Keratinocyte (primary cell): ENCODE data around the gene STK32B. TPM values are rescaled to one million over a fixed set of nuclear protein-coding genes. Genes with fewer than 3 reads are reported as not detected.

Experiments used
- DNase-seq: peaks from one replicate; pipeline ENCODE4 v3.0.0-alpha.2; 2011; ENCODE audit warnings: low read depth, missing footprints, low spot score
- FAIRE-seq: peaks from 2 replicates; lab custom pipeline; 2011; peaks lifted over from hg19 to GRCh38; lab: Jason Lieb, UNC
- H2AFZ ChIP-seq: 2 replicates; pipeline ENCODE4 v1.6.0; 2012; ENCODE audit warnings: low read length, control low read depth, inconsistent platforms; ENCODE audit not compliant: control insufficient read depth
- H3K27ac ChIP-seq: 2 replicates; pipeline ENCODE4 v1.5.1; 2011; ENCODE audit warnings: low read length; ENCODE audit not compliant: control insufficient read depth, insufficient read depth
- H3K27me3 ChIP-seq: 3 replicates; pipeline ENCODE4 v1.6.0; 2011; ENCODE audit warnings: low read length; ENCODE audit not compliant: control insufficient read depth, insufficient read depth; ENCODE audit errors: extremely low read depth
- H3K36me3 ChIP-seq, 2 experiments: 2 replicates in 1 of 2; 3 replicates in 1 of 2; pipeline ENCODE4 v1.5.1; 2011; ENCODE audit warnings: low read length in 2 of 2, mild to moderate bottlenecking in 1 of 2; ENCODE audit not compliant: control insufficient read depth in 2 of 2, insufficient read depth in 2 of 2; ENCODE audit errors: extremely low read depth in 1 of 2
- H3K4me1 ChIP-seq: 3 replicates; pipeline ENCODE4 v1.5.1; 2011; ENCODE audit warnings: low read length; ENCODE audit not compliant: control insufficient read depth, insufficient read depth; ENCODE audit errors: extremely low read depth
- H3K4me2 ChIP-seq: 3 replicates; pipeline ENCODE4 v1.6.0; 2011; ENCODE audit warnings: low read depth, low read length; ENCODE audit not compliant: control insufficient read depth, insufficient read depth; ENCODE audit errors: extremely low read depth
- H3K4me3 ChIP-seq, 3 experiments: fragments of 200-600 bp in 1 of 3; sonication (generic) in 1 of 3; 2 replicates in 2 of 3; 3 replicates in 1 of 3; pipeline ENCODE4 v1.5.1; 2011 to 2016; ENCODE audit warnings: low read length in 3 of 3, mild to moderate bottlenecking in 3 of 3, control low read depth in 2 of 3, inconsistent platforms in 1 of 3, low read depth in 1 of 3, mixed read lengths in 1 of 3, mixed run types in 1 of 3, moderate library complexity in 1 of 3; ENCODE audit not compliant: control insufficient read depth in 2 of 3, insufficient read depth in 2 of 3; ENCODE audit errors: extremely low read depth in 1 of 3
- H3K79me2 ChIP-seq: 2 replicates; pipeline ENCODE4 v1.6.0; 2012; ENCODE audit warnings: low read length; ENCODE audit not compliant: control insufficient read depth, insufficient read depth
- H3K9ac ChIP-seq: 3 replicates; pipeline ENCODE4 v1.6.0; 2011; ENCODE audit warnings: low read length; ENCODE audit not compliant: control insufficient read depth, insufficient read depth; ENCODE audit errors: extremely low read depth
- H3K9me1 ChIP-seq: 3 replicates; pipeline ENCODE4 v1.6.0; 2011; ENCODE audit warnings: low read length; ENCODE audit not compliant: control insufficient read depth, insufficient read depth; ENCODE audit errors: extremely low read depth
- H3K9me3 ChIP-seq: 2 replicates; pipeline ENCODE4 v1.5.1; 2012; ENCODE audit warnings: low read depth, low read length; ENCODE audit not compliant: control insufficient read depth
- H4K20me1 ChIP-seq: 3 replicates; pipeline ENCODE4 v1.6.0; 2011; ENCODE audit warnings: low read length; ENCODE audit not compliant: control insufficient read depth, insufficient read depth; ENCODE audit errors: extremely low read depth
- CTCF ChIP-seq, 3 experiments: IDR thresholded peaks in 1 of 3; conservative IDR thresholded peaks in 1 of 3; optimal IDR thresholded peaks in 1 of 3; 2 replicates in 2 of 3; 3 replicates in 1 of 3; pipeline versions ENCODE3 to v1.5.1; 2011; ENCODE audit warnings: low read length in 3 of 3, mild to moderate bottlenecking in 3 of 3, moderate library complexity in 2 of 3, control low read depth in 1 of 3, inconsistent platforms in 1 of 3; ENCODE audit not compliant: insufficient read depth in 2 of 3; ENCODE audit errors: extremely low read depth in 1 of 3
- EZH2 ChIP-seq: IDR thresholded peaks from one replicate; pipeline ENCODE4 v1.6.1; 2012; ENCODE audit warnings: inconsistent platforms, mild to moderate bottlenecking, low read length, moderate library complexity
- dilution Hi-C: fragments of 300-500 bp; cut with MboI; formaldehyde crosslinking; loops from one replicate; pipeline ENCODE4 v1.7.0; 2020; ENCODE audit warnings: low sequenced_read_pairs; ENCODE audit not compliant: extremely low pct_ligation_motif_present
- polyA plus RNA-seq, 5 experiments: library from polyadenylated mRNA; depleted of rRNA in 3 of 5; stranded (reverse) in 3 of 5; stranded (forward) in 1 of 5; unstranded in 1 of 5; fragments of >200 nt; gene quantifications; 1 replicate in 1 of 5; 2 replicates in 3 of 5; 3 replicates in 1 of 5; pipeline versions ENCODE4 v1.2.1 to v1.2.3, GENCODE V29; 2011 to 2012; ENCODE audit warnings: missing spikeins in 2 of 5, low read depth in 1 of 5, low replicate concordance in 1 of 5

STK32B gene
- polyA plus RNA-seq, 1 donor (not counting 4 experiments of a cell fraction or from before 2014, with no cell fraction given) = 3.4 TPM

GRCh38 chr4:5212255-5213013 is 161.2 kb downstream of the STK32B start:
- dilution Hi-C loops = no loop called here
- H3K36me3 ChIP-seq = no peaks in the 10 kb centered on the region
- FAIRE-seq (no peak), DNase-seq (no peak)
- H3K27ac ChIP-seq = no peak overlapping the region
- H3K9me1 ChIP-seq = no peaks in the 10 kb centered on the region
- TF ChIP-seq EZH2 (no peak), CTCF (optimal IDR thresholded peaks at IDR 0.05 in 1 of 3, IDR thresholded peaks at IDR 0.05 in 1 of 3, conservative IDR thresholded peaks at IDR 0.05 in 1 of 3; ENCODE audit: extremely low read depth in 1 of 3, insufficient read depth in 2 of 3, low read length in 3 of 3) (no peak)
- no peak overlapping the region for H3K4me3 ChIP-seq
- H3K4me2 ChIP-seq = no peak overlapping the region
- H4K20me1 ChIP-seq = no peaks in the 10 kb centered on the region
- H3K79me2 ChIP-seq = no peaks in the 10 kb centered on the region
- no peaks in the 10 kb centered on the region for H3K4me1 ChIP-seq
- H3K9me3 ChIP-seq = no peaks in the 10 kb centered on the region
- H2AFZ ChIP-seq = no peak overlapping the region
- H3K9ac ChIP-seq = no peak overlapping the region
- no peaks in the 10 kb centered on the region for H3K27me3 ChIP-seq

- FAIRE-seq = no peak
- no peaks in the 10 kb centered on the region for H3K36me3 ChIP-seq
- H3K9me1 ChIP-seq = no peaks in the 10 kb centered on the region
These were observed 161.9 kb downstream of the STK32B start for GRCh38 chr4:5213087-5213595.

More at GRCh38 chr4:5213087-5213595, 161.9 kb downstream of the STK32B start:
- H2AFZ ChIP-seq = no peak overlapping the region
- H3K4me3 ChIP-seq = no peak overlapping the region
- no peaks in the 10 kb centered on the region for H4K20me1 ChIP-seq
- no peak overlapping the region for H3K4me2 ChIP-seq
- H3K4me1 ChIP-seq = no peaks in the 10 kb centered on the region
- H3K79me2 ChIP-seq = no peaks in the 10 kb centered on the region
- no peak for DNase-seq
- H3K27me3 ChIP-seq = no peaks in the 10 kb centered on the region
- H3K9me3 ChIP-seq = no peaks in the 10 kb centered on the region
- H3K27ac ChIP-seq = no peak overlapping the region
- dilution Hi-C loops = no loop called here
- H3K9ac ChIP-seq = no peak overlapping the region
- TF ChIP-seq EZH2 (no peak), CTCF (optimal IDR thresholded peaks at IDR 0.05 in 1 of 3, IDR thresholded peaks at IDR 0.05 in 1 of 3, conservative IDR thresholded peaks at IDR 0.05 in 1 of 3; ENCODE audit: extremely low read depth in 1 of 3, insufficient read depth in 2 of 3, low read length in 3 of 3) (no peak)
